ENCODE results near the gene FKBP15.
"Not testable (repeated sequence)": the region's sequence is repeated elsewhere in the genome, so short reads cannot be mapped to it uniquely, and the experiment has no call there.

GRCh38 chr9:113249661-113250060 lies 28.6 kb upstream of the FKBP15 start:
- not testable (repeated sequence) for TF ChIP-seq CTCF, EP300, POLR2AphosphoS5 (IDR thresholded peaks at IDR 0.05)

All from esophagus muscularis mucosa (tissue), 4 donors.